UCSD-AML1 (cell line): Measurements from ENCODE around the gene CDH1.

Experiments used
- DNase-seq: peaks from one replicate; lab custom pipeline; 2025; ENCODE audit not compliant: unreplicated experiment; lab: John Stamatoyannopoulos, UW

The CDH1 gene

GRCh38 chr16:68731637-68732036 lies 5.5 kb upstream of the CDH1 start:
- DNase-seq: no peak

GRCh38 chr16:68732042-68732680 lies 4.9 kb upstream of the CDH1 start:
- DNase-seq: no peak

- no peak for DNase-seq
These were observed 4.2 kb upstream of the CDH1 start for GRCh38 chr16:68732741-68733399.

- DNase-seq: no peak
These were observed 3.5 kb upstream of the CDH1 start for GRCh38 chr16:68733570-68733969.

GRCh38 chr16:68734782-68735181 lies 2.3 kb upstream of the CDH1 start:
- DNase-seq: no peak

GRCh38 chr16:68736561-68736960 lies 531 bp upstream of the CDH1 start:
- no peak for DNase-seq

GRCh38 chr16:68737730-68738629 lies 888 bp downstream of the CDH1 start:
- DNase-seq: no peak

- no peak for DNase-seq
These were observed 3.0 kb downstream of the CDH1 start for GRCh38 chr16:68739964-68740627.

GRCh38 chr16:68740628-68741346 lies 3.7 kb downstream of the CDH1 start:
- DNase-seq: no peak

- DNase-seq: no peak
These were observed 6.6 kb downstream of the CDH1 start for GRCh38 chr16:68743664-68744063.

GRCh38 chr16:68744744-68745280 lies 7.7 kb downstream of the CDH1 start:
- no peak for DNase-seq

- DNase-seq: no peak
These were observed 9.9 kb downstream of the CDH1 start for GRCh38 chr16:68746951-68747350.

GRCh38 chr16:68749432-68749831 lies 12.3 kb downstream of the CDH1 start:
- DNase-seq: no peak

GRCh38 chr16:68750193-68750695 lies 13.2 kb downstream of the CDH1 start:
- no peak for DNase-seq

GRCh38 chr16:68751160-68751559 lies 14.1 kb downstream of the CDH1 start:
- DNase-seq: no peak

- DNase-seq: no peak
These were observed 15.5 kb downstream of the CDH1 start for GRCh38 chr16:68752602-68753001.

- no peak for DNase-seq
These were observed 17.1 kb downstream of the CDH1 start for GRCh38 chr16:68754084-68754792.

GRCh38 chr16:68756239-68756915 lies 19.3 kb downstream of the CDH1 start:
- no peak for DNase-seq

GRCh38 chr16:68757625-68757935 lies 20.5 kb downstream of the CDH1 start:
- no peak for DNase-seq
